Fibroblast of lung (primary cell): ENCODE measurements around the gene STARD9.

Experiments
- CTCF ChIP-seq, 2 donors: IDR thresholded peaks in 1 of 2; conservative IDR thresholded peaks in 1 of 2; 1 replicate in 1 of 2; 2 replicates in 1 of 2; pipeline ENCODE4 v1.5.1; 2011 to 2012; ENCODE audit warnings: low read length in 2 of 2, control low read depth in 1 of 2, inconsistent platforms in 1 of 2, low read depth in 1 of 2, mild to moderate bottlenecking in 1 of 2
- EZH2 ChIP-seq: IDR thresholded peaks from 2 replicates; pipeline ENCODE4 v1.5.1; 2012; ENCODE audit warnings: low read length, control low read depth, mild to moderate bottlenecking; ENCODE audit errors: missing control alignments

GRCh38 chr15:42665827-42666226, 90.4 kb downstream of the STARD9 start:
- no peak for TF ChIP-seq CTCF (conservative IDR thresholded peaks at IDR 0.05 in 1 of 2, IDR thresholded peaks at IDR 0.05 in 1 of 2; ENCODE audit: low read depth in 1 of 2, low read length in 2 of 2)
- no peak for TF ChIP-seq EZH2
